Esophagus muscularis mucosa (tissue), 4 donors: ENCODE results near the gene MAPK11. TPM values are rescaled to one million over a fixed set of nuclear protein-coding genes. Genes with fewer than 3 reads are reported as not detected.

Experiments used
- DNase-seq: peaks from one replicate; pipeline ENCODE4 v3.0.0-alpha.2; 2017; ENCODE audit errors: extremely low spot score
- H3K27ac ChIP-seq, 4 donors: fragments of 200-600 bp; sonication (generic); replicated peaks in 1 of 4; 1 replicate in 3 of 4; 2 replicates in 1 of 4; pipeline ENCODE4 v1.5.1; 2016 to 2019; ENCODE audit warnings: mild to moderate bottlenecking in 1 of 4
- H3K27me3 ChIP-seq, 4 donors: fragments of 200-600 bp; sonication (generic); one replicate each; pipeline versions ENCODE4 v1.5.1 to v1.6.0; 2016 to 2019
- H3K36me3 ChIP-seq, 4 donors: fragments of 200-600 bp; sonication (generic); one replicate each; pipeline ENCODE4 v1.5.1; 2016 to 2019
- H3K4me1 ChIP-seq, 4 donors: fragments of 200-600 bp; sonication (generic); one replicate each; pipeline ENCODE4 v1.5.1; 2016 to 2019
- H3K4me3 ChIP-seq, 4 donors: fragments of 200-600 bp; sonication (generic); 1 replicate in 2 of 4; 2 replicates in 2 of 4; pipeline ENCODE4 v1.5.1; 2016 to 2019; ENCODE audit warnings: mild to moderate bottlenecking in 4 of 4, moderate library complexity in 1 of 4
- H3K9me3 ChIP-seq, 4 donors: fragments of 200-600 bp; sonication (generic); 1 replicate in 3 of 4; 2 replicates in 1 of 4; pipeline ENCODE4 v1.5.1; 2016 to 2019
- EP300 ChIP-seq: sonication (generic); formaldehyde crosslinking; IDR thresholded peaks from one replicate; pipeline ENCODE4 v1.6.1; 2017; ENCODE audit warnings: antibody characterized with exemption
- POLR2A ChIP-seq: fragments of 450-650 bp; IDR thresholded peaks from one replicate; pipeline ENCODE4 v1.6.1; 2017; ENCODE audit warnings: antibody characterized with exemption, moderate library complexity, mild to moderate bottlenecking, low read depth
- POLR2AphosphoS5 ChIP-seq, 2 donors: sonication (generic); formaldehyde crosslinking; IDR thresholded peaks; one replicate each; pipeline ENCODE4 v1.6.1; 2017; ENCODE audit warnings: antibody characterized with exemption in 2 of 2
- WGBS: methylation state at CpG from one replicate; pipeline ENCODE4 v1.1.5; 2018; 5-methylcytosine and 5-hydroxymethylcytosine counted together
- intact Hi-C: fragments of 100-400 bp; cut with DNase I; formaldehyde crosslinking; loops from one replicate; pipeline ENCODE4 v1.15.1; 2023
- total RNA-seq, 4 donors: library from RNA; depleted of rRNA; stranded (reverse); fragments of >200 nt; gene quantifications; one replicate each; pipeline versions ENCODE4 v1.1.0 to v1.2.1, GENCODE V29; 2016
- TF ChIP-seq, protein P1 (sequence below), 3 experiments: fragments of 200-600 bp in 2 of 3; fragments of 450-650 bp in 1 of 3; sonication (generic) in 2 of 3; IDR thresholded peaks; one replicate each; pipeline ENCODE4 v1.5.1; 2017 to 2019; ENCODE audit warnings: antibody characterized with exemption in 3 of 3, mild to moderate bottlenecking in 2 of 3, moderate library complexity in 1 of 3

The MAPK11 gene
- 10 to 100 TPM in 2 of 4 donors, 1 to 10 TPM in 2; 3.7 to 12.5 (median 10.1) TPM for total RNA-seq

DNA sequence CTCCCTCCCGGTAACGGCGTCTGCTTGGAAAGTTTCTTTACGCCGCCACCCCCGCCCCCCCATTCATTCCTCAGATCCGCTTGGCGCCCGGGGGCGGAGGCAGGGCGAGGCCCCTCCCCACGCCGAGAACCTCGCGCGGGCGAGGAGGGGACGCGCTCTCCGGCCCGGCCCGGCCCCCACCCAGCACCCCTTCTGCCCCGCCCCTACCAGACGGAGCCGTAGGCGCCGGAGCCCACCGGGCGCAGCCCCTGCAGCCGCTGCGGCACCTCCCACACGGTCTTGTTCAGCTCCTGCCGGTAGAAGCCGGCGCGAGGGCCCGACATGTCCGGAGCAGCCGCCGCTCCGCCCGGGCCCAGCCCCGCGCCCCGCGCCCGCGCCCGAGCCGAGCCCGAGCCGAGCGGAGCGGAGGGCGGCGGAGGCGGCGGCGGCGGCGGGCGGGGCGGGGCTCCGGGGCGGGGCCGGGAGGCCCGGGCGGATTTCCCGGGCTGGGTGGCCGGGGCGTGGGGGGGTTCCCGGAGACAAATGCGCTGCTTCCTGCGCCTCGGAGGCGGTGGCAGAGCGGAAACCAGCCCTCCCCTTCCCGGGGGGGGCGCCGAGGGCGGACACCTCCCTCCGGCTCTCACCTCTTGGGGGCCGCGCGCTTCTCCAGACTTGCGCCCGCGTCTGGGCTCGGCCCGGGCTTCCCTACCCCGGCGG lies at the start of gene MAPK11:
MAPK11 (minus strand) TSS at position 411 of the 696 bp plus-strand sequence; CDS start at position 323, 88 bp downstream.
- H3K27me3 ChIP-seq, result peaks cover 0 to 10% (median 0%) of the 10 kb centered on the region in 4 donors
- peaks cover 3 to 4% (median 4%) of the 10 kb centered on the region in 4 donors for H3K36me3 ChIP-seq
- peaks cover 61 to 74% (median 68%) of the 10 kb centered on the region in 4 donors for H3K4me1 ChIP-seq
- peak within 1 kb of the TSS; percentile 58 to 69 (median 60) for H3K4me3 ChIP-seq
- intact Hi-C loops, result no loop called here
- H3K27ac ChIP-seq, result peak within 1 kb of the TSS; percentile 65 to 85 (median 72)
- no peak for DNase-seq
- WGBS, result 0% methylated on average over 1 of the region's 92 CpGs
- H3K9me3 ChIP-seq, result no peaks in the 10 kb centered on the region
- no peak for TF ChIP-seq POLR2A
- no peak for TF ChIP-seq POLR2AphosphoS5 (IDR thresholded peaks at IDR 0.05)
- TF ChIP-seq, protein P1, sequence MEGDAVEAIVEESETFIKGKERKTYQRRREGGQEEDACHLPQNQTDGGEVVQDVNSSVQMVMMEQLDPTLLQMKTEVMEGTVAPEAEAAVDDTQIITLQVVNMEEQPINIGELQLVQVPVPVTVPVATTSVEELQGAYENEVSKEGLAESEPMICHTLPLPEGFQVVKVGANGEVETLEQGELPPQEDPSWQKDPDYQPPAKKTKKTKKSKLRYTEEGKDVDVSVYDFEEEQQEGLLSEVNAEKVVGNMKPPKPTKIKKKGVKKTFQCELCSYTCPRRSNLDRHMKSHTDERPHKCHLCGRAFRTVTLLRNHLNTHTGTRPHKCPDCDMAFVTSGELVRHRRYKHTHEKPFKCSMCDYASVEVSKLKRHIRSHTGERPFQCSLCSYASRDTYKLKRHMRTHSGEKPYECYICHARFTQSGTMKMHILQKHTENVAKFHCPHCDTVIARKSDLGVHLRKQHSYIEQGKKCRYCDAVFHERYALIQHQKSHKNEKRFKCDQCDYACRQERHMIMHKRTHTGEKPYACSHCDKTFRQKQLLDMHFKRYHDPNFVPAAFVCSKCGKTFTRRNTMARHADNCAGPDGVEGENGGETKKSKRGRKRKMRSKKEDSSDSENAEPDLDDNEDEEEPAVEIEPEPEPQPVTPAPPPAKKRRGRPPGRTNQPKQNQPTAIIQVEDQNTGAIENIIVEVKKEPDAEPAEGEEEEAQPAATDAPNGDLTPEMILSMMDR (IDR thresholded peaks at IDR 0.05), result no peak

DNA sequence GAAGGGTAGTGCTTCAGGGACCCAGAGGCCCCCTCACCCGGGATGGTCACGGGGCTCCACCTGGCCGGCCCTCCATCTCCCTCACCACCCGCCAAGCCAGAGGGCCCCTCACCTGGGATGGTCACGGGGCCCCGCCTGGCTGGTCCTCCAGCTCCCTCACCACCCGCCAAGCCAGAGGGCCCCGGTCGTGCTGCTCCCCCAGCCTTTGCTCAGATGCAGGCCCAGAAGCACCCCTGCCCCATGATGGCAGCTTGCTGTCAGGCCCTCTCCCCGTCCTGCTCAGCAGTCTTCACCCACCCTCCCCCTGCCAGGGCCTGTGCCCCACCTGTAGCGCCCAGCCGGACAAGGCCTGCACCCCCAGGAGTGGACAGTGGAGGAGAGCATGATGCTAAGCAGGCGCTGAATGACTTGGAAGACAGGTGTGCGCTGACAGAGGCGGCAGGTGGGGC lies 49.3 kb upstream of the MAPK11 start:
- H3K27me3 ChIP-seq, result no peaks in the 10 kb centered on the region
- H3K4me3 ChIP-seq, result no peak overlapping the region
- peaks cover 0 to 6% (median 3%) of the 10 kb centered on the region in 4 donors for H3K4me1 ChIP-seq
- no peaks in the 10 kb centered on the region for H3K36me3 ChIP-seq
- H3K27ac ChIP-seq, result no peak overlapping the region
- intact Hi-C loops, result no loop called here
- no peaks in the 10 kb centered on the region for H3K9me3 ChIP-seq
- 93% methylated on average over 15 of the region's 15 CpGs for WGBS
- DNase-seq, result no peak
- TF ChIP-seq POLR2AphosphoS5 (IDR thresholded peaks at IDR 0.05) (no peak), POLR2A (no peak), EP300 (no peak)
- TF ChIP-seq, protein P1 (IDR thresholded peaks at IDR 0.05), result no peak

DNA sequence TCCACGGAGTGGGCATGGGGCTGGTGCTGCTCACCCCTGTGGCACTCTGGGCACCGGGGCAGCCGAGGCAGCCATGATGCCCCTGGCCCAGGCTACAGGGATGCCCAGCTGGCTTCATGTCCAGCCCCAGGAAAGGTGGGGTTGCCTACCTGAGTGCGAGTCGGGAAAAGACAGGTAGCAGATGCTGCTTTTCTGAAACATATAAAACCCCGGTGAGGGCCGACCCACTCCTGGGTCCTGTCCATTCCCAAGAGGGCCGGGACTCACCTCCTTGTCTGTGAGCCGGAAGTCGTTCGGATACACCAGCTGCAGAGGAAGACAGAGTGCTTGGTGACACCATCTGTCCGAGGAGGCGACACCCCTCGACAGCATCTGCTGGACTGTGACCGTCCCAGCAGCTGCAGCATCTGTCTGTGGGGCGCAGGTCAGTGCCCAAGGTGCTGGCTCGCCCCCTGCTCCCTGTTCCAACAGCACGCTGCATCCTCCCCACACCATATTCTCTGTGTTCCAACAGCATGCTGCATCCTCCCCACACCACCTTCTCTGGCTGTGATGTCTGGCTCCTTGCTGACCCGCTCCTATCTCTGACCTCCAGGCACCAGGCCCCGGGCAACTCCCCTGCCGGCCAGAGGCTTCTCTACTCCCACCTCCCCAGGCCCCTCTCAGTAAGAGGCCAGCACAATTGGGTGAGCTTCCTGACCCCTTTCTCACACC lies 48.7 kb upstream of the MAPK11 start:
- Histone ChIP-seq H3K4me3 (no peak overlapping the region), H3K27ac (no peak overlapping the region), H3K36me3 (no peaks in the 10 kb centered on the region), H3K27me3 (no peaks in the 10 kb centered on the region), H3K4me1 (peaks cover 0 to 13% (median 9%) of the 10 kb centered on the region in 4 donors), H3K9me3 (no peaks in the 10 kb centered on the region)
- TF ChIP-seq POLR2AphosphoS5 (IDR thresholded peaks at IDR 0.05) (no peak), POLR2A (no peak), EP300 (no peak)
- TF ChIP-seq, protein P1 (IDR thresholded peaks at IDR 0.05), result no peak
- WGBS, result 78% methylated on average over 18 of the region's 21 CpGs
- DNase-seq, result no peak
- intact Hi-C loops, result no loop called here

DNA sequence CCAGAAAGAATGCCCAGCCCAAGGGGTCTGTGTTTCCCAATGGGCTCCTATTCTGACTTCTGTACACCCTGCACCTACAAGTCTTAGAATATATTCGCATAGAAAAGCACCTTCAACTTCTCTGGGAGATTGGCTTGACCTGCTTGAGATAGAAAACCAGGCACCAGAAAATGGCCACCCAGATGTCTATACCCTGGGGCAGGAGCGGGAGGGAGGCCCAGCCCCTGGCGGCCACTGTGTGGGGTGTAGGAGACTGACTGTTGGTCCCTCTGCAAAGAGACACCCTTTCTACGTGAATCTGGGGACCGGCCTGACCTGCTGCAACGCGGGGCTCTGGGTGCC lies 48.1 kb upstream of the MAPK11 start:
- intact Hi-C loops, result no loop called here
- H3K27me3 ChIP-seq, result no peaks in the 10 kb centered on the region
- WGBS, result 89% methylated on average over 3 of the region's 7 CpGs
- H3K4me1 ChIP-seq, result peaks cover 0 to 18% (median 10%) of the 10 kb centered on the region in 4 donors
- no peak for DNase-seq
- no peaks in the 10 kb centered on the region for H3K9me3 ChIP-seq
- H3K36me3 ChIP-seq, result no peaks in the 10 kb centered on the region
- H3K4me3 ChIP-seq, result no peak overlapping the region
- no peak overlapping the region for H3K27ac ChIP-seq
- no peak for TF ChIP-seq POLR2AphosphoS5 (IDR thresholded peaks at IDR 0.05)
- no peak for TF ChIP-seq EP300
- TF ChIP-seq, protein P1 (IDR thresholded peaks at IDR 0.05), result no peak
- TF ChIP-seq POLR2A, result no peak
